Cardiac fibroblast (primary cell): ENCODE data around the gene CDH23.

ENCODE experiments used
- DNase-seq, 2 donors: peaks; one replicate each; pipeline versions ENCODE4 v3.0.0 to v3.0.0-alpha.2; 2010; ENCODE audit warnings: low read depth in 2 of 2
- H3K4me3 ChIP-seq, 2 donors: replicated peaks in 1 of 2; 1 replicate in 1 of 2; 2 replicates in 1 of 2; pipeline ENCODE4 v1.5.1; 2011; ENCODE audit warnings: low read depth in 2 of 2, low read length in 2 of 2, mild to moderate bottlenecking in 2 of 2, moderate library complexity in 1 of 2
- CTCF ChIP-seq: IDR thresholded peaks from one replicate; pipeline ENCODE4 v1.5.1; 2011; ENCODE audit warnings: low read depth, mild to moderate bottlenecking, low read length, inconsistent platforms

CDH23 gene

DNA sequence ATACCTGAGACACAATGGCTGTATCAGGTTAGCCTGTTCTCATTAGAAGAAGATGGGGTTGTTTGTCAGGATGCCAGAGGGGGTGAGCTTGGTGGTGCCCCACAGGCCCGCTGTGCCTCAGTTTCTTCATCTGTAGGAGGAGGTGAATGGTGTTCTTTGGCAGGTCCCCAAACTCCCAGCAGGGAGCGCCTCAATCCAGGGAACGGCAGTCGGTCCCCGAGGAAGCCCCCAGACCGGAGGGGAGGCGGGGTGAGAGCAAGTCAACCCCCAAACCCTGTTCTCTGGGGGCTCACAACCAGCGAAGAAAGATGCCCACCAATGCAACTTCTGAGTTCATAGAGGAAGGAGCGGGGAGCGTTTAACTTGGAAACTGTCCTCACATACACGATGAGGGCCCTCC lies 306.9 kb downstream of the CDH23 start:
- H3K4me3 ChIP-seq = no peak overlapping the region
- no peak for DNase-seq
- no peak for TF ChIP-seq CTCF

DNA sequence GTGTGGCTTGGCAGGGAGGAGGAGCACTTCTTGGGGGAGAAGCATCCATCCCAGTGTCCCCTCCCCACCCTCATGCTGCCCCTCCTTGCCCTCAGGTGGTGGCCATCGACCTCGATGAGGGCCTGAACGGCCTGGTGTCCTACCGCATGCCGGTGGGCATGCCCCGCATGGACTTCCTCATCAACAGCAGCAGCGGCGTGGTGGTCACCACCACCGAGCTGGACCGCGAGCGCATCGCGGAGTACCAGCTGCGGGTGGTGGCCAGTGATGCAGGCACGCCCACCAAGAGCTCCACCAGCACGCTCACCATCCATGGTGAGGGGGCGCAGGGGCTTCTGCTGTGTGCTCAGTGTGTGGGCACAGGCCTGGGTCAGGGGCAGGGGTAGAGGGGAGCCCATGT lies 308.1 kb downstream of the CDH23 start:
- no peak for DNase-seq
- no peak for TF ChIP-seq CTCF

DNA sequence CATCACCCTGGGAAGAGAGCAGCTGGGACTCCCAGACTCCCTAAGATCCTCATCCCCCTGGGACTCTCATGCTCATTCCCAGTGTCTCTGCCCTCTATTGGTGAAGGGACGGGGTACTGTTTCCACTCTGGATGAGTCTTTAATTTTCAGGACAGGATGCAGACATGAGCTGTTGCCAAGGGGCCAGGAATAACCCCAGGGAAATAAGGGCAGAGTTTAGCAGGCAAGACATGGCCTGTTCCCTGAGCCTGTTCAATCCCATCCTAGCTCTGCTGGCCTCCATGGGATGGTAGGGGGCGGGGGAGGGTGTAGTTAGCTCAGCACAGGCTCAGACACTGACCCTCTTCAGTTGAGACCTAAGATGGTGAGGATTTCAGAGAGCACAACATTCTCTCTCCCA lies 308.9 kb downstream of the CDH23 start:
- no peak for TF ChIP-seq CTCF
- no peak overlapping the region for H3K4me3 ChIP-seq
- no peak for DNase-seq

More for the DNA sequence above, 308.1 kb downstream of the CDH23 start:
- H3K4me3 ChIP-seq = no peak overlapping the region

DNA sequence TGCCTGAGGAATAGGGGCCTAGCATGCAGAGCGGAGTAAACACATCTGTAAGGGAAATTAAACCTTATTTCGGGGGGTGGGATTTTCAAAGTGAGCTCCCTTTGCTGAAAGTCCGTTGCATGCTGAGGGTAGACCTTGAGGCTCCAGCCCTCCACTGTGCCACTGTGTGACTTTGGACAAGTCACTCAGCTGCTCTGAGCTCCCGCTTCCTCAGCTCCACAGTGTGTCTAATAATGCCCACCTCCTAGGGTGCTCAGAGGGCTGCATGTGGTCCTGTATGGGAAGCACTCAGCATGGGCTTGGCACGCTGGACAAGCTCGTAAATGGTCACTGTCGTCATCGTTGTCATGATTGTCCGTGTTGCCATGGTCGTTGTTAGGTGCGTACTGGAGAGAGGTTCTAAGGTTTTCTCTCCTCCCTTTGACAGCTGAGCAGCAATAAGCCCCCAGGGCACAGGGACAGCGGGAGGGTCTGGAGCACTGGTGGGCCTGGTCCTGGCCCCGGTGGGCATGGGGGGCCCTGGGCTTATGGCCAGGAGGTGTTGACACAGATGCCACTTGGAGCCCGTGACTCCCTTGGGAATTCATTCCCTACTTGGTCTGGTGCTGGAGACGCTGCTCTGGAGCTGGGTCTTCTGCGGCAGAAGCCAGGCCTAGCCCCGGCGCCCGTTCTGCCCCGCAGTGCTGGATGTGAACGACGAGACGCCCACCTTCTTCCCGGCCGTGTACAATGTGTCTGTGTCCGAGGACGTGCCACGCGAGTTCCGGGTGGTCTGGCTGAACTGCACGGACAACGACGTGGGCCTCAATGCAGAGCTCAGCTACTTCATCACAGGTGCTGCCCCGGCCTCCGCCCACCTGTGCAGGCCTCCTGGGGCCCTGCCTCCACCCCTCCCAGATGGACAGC lies 309.7 kb downstream of the CDH23 start:
- no peak for DNase-seq
- H3K4me3 ChIP-seq = no peak overlapping the region
- TF ChIP-seq CTCF = no peak

GRCh38 chr10:71707240-71707789 lies 310.6 kb downstream of the CDH23 start:
- no peak for TF ChIP-seq CTCF
- H3K4me3 ChIP-seq = no peak overlapping the region
- no peak for DNase-seq

GRCh38 chr10:71708301-71708703 lies 311.6 kb downstream of the CDH23 start:
- peak; percentile 43 to 48 for DNase-seq
- TF ChIP-seq CTCF = peak; percentile 89
- no peak overlapping the region for H3K4me3 ChIP-seq
